ENCODE measurements around the gene R3HDM2.

- no peak for TF ChIP-seq CTCF (IDR thresholded peaks at IDR 0.05; ENCODE audit: poor library complexity)
- no peak for TF ChIP-seq EZH2phosphoT487 (IDR thresholded peaks at IDR 0.05; ENCODE audit: low read depth, severe bottlenecking, unreplicated experiment)
Observed at GRCh38 chr12:57247041-57247440, 183.8 kb downstream of the R3HDM2 start.
